ENCODE results near the gene CIDEB.
"Not testable (repeated sequence)": the region's sequence is repeated elsewhere in the genome, so short reads cannot be mapped to it uniquely, and the experiment has no call there.

CIDEB gene

GRCh38 chr14:24307575-24308341, at the start of gene CIDEB:
Gene CIDEB (minus strand): TSS chr14:24307977. CDS start chr14:24307858, 119 bp downstream.
- Histone ChIP-seq H3K9me3 (ENCODE audit: control insufficient read depth, insufficient read depth, low read length) (no peaks in the 10 kb centered on the region), H3K27me3 (ENCODE audit: control insufficient read depth, insufficient read depth, low read length) (no peaks in the 10 kb centered on the region), H3K9ac (ENCODE audit: low read depth, low read length) (no peak within 1 kb of the TSS), H3K27ac (ENCODE audit: low read depth, low read length) (peak within 1 kb of the TSS; percentile 48), H3K36me3 (ENCODE audit: control insufficient read depth, insufficient read depth, low read length) (peaks cover 57% of the 10 kb centered on the region), H3K4me3 (ENCODE audit: low read depth, low read length) (no peak within 1 kb of the TSS), H3K4me1 (ENCODE audit: control insufficient read depth, insufficient read depth, low read length) (no peaks in the 10 kb centered on the region)

- H3K27me3 ChIP-seq (ENCODE audit: control insufficient read depth, insufficient read depth, low read length), result peaks cover 12% of the 10 kb centered on the region
Observed at GRCh38 chr14:24356208-24356607, 48.4 kb upstream of the CIDEB start.

GRCh38 chr14:24355009-24355408, 47.2 kb upstream of the CIDEB start:
- Histone ChIP-seq H3K4me1 (ENCODE audit: control insufficient read depth, insufficient read depth, low read length) (no peaks in the 10 kb centered on the region), H3K27ac (ENCODE audit: low read depth, low read length) (no peak overlapping the region), H3K9ac (ENCODE audit: low read depth, low read length) (no peak overlapping the region), H3K9me3 (ENCODE audit: control insufficient read depth, insufficient read depth, low read length) (no peaks in the 10 kb centered on the region), H3K36me3 (ENCODE audit: control insufficient read depth, insufficient read depth, low read length) (no peaks in the 10 kb centered on the region), H3K27me3 (ENCODE audit: control insufficient read depth, insufficient read depth, low read length) (peaks cover 16% of the 10 kb centered on the region), H3K4me3 (ENCODE audit: low read depth, low read length) (no peak overlapping the region)

More at GRCh38 chr14:24356208-24356607, 48.4 kb upstream of the CIDEB start:
- Histone ChIP-seq H3K9me3 (ENCODE audit: control insufficient read depth, insufficient read depth, low read length) (no peaks in the 10 kb centered on the region), H3K9ac (ENCODE audit: low read depth, low read length) (no peak overlapping the region), H3K4me1 (ENCODE audit: control insufficient read depth, insufficient read depth, low read length) (no peaks in the 10 kb centered on the region), H3K4me3 (ENCODE audit: low read depth, low read length) (no peak overlapping the region), H3K27ac (ENCODE audit: low read depth, low read length) (no peak overlapping the region), H3K36me3 (ENCODE audit: control insufficient read depth, insufficient read depth, low read length) (no peaks in the 10 kb centered on the region)

GRCh38 chr14:24354482-24354825, 46.7 kb upstream of the CIDEB start:
- not testable (repeated sequence) for H3K27ac ChIP-seq (ENCODE audit: low read depth, low read length); H3K4me3 ChIP-seq (ENCODE audit: low read depth, low read length)

GRCh38 chr14:24353559-24354481, 46.0 kb upstream of the CIDEB start:
- no peak overlapping the region for H3K4me3 ChIP-seq (ENCODE audit: low read depth, low read length)
- H3K9me3 ChIP-seq (ENCODE audit: control insufficient read depth, insufficient read depth, low read length), result no peaks in the 10 kb centered on the region
- H3K4me1 ChIP-seq (ENCODE audit: control insufficient read depth, insufficient read depth, low read length), result no peaks in the 10 kb centered on the region
- H3K27ac ChIP-seq (ENCODE audit: low read depth, low read length), result no peak overlapping the region
- peaks cover 26% of the 10 kb centered on the region for H3K27me3 ChIP-seq (ENCODE audit: control insufficient read depth, insufficient read depth, low read length)
- H3K36me3 ChIP-seq (ENCODE audit: control insufficient read depth, insufficient read depth, low read length), result no peaks in the 10 kb centered on the region
- no peak overlapping the region for H3K9ac ChIP-seq (ENCODE audit: low read depth, low read length)

More at GRCh38 chr14:24354482-24354825, 46.7 kb upstream of the CIDEB start:
- H3K27me3 ChIP-seq (ENCODE audit: control insufficient read depth, insufficient read depth, low read length), result peaks cover 22% of the 10 kb centered on the region
- not testable (repeated sequence) for H3K9ac ChIP-seq (ENCODE audit: low read depth, low read length); H3K9me3 ChIP-seq (ENCODE audit: control insufficient read depth, insufficient read depth, low read length); H3K4me1 ChIP-seq (ENCODE audit: control insufficient read depth, insufficient read depth, low read length); H3K36me3 ChIP-seq (ENCODE audit: control insufficient read depth, insufficient read depth, low read length)

- Histone ChIP-seq H3K27me3 (ENCODE audit: control insufficient read depth, insufficient read depth, low read length) (peaks cover 35% of the 10 kb centered on the region), H3K9ac (ENCODE audit: low read depth, low read length) (no peak overlapping the region), H3K4me1 (ENCODE audit: control insufficient read depth, insufficient read depth, low read length) (no peaks in the 10 kb centered on the region), H3K27ac (ENCODE audit: low read depth, low read length) (no peak overlapping the region), H3K9me3 (ENCODE audit: control insufficient read depth, insufficient read depth, low read length) (no peaks in the 10 kb centered on the region), H3K36me3 (ENCODE audit: control insufficient read depth, insufficient read depth, low read length) (no peaks in the 10 kb centered on the region), H3K4me3 (ENCODE audit: low read depth, low read length) (no peak overlapping the region)
Observed at GRCh38 chr14:24351517-24351916, 43.7 kb upstream of the CIDEB start.

GRCh38 chr14:24349742-24350141, 42.0 kb upstream of the CIDEB start:
- no peaks in the 10 kb centered on the region for H3K9me3 ChIP-seq (ENCODE audit: control insufficient read depth, insufficient read depth, low read length)
- H3K4me1 ChIP-seq (ENCODE audit: control insufficient read depth, insufficient read depth, low read length), result no peaks in the 10 kb centered on the region
- H3K27ac ChIP-seq (ENCODE audit: low read depth, low read length), result no peak overlapping the region
- H3K9ac ChIP-seq (ENCODE audit: low read depth, low read length), result no peak overlapping the region
- peaks cover 36% of the 10 kb centered on the region for H3K27me3 ChIP-seq (ENCODE audit: control insufficient read depth, insufficient read depth, low read length)
- H3K36me3 ChIP-seq (ENCODE audit: control insufficient read depth, insufficient read depth, low read length), result no peaks in the 10 kb centered on the region
- no peak overlapping the region for H3K4me3 ChIP-seq (ENCODE audit: low read depth, low read length)

- Histone ChIP-seq H3K4me3 (ENCODE audit: low read depth, low read length) (no peak overlapping the region), H3K9me3 (ENCODE audit: control insufficient read depth, insufficient read depth, low read length) (no peaks in the 10 kb centered on the region), H3K36me3 (ENCODE audit: control insufficient read depth, insufficient read depth, low read length) (no peaks in the 10 kb centered on the region), H3K27me3 (ENCODE audit: control insufficient read depth, insufficient read depth, low read length) (peaks cover 36% of the 10 kb centered on the region), H3K4me1 (ENCODE audit: control insufficient read depth, insufficient read depth, low read length) (no peaks in the 10 kb centered on the region), H3K9ac (ENCODE audit: low read depth, low read length) (no peak overlapping the region), H3K27ac (ENCODE audit: low read depth, low read length) (no peak overlapping the region)
Observed at GRCh38 chr14:24348186-24348585, 40.4 kb upstream of the CIDEB start.

- Histone ChIP-seq H3K9me3 (ENCODE audit: control insufficient read depth, insufficient read depth, low read length) (no peaks in the 10 kb centered on the region), H3K4me3 (ENCODE audit: low read depth, low read length) (no peak overlapping the region), H3K27ac (ENCODE audit: low read depth, low read length) (no peak overlapping the region), H3K27me3 (ENCODE audit: control insufficient read depth, insufficient read depth, low read length) (peaks cover 32% of the 10 kb centered on the region), H3K9ac (ENCODE audit: low read depth, low read length) (no peak overlapping the region), H3K4me1 (ENCODE audit: control insufficient read depth, insufficient read depth, low read length) (no peaks in the 10 kb centered on the region), H3K36me3 (ENCODE audit: control insufficient read depth, insufficient read depth, low read length) (no peaks in the 10 kb centered on the region)
Observed at GRCh38 chr14:24347134-24347533, 39.4 kb upstream of the CIDEB start.

GRCh38 chr14:24343795-24344660, 36.3 kb upstream of the CIDEB start:
- Histone ChIP-seq H3K27me3 (ENCODE audit: control insufficient read depth, insufficient read depth, low read length) (peaks cover 38% of the 10 kb centered on the region), H3K4me3 (ENCODE audit: low read depth, low read length) (no peak overlapping the region), H3K9ac (ENCODE audit: low read depth, low read length) (no peak overlapping the region)

More at GRCh38 chr14:24343795-24344660, 36.3 kb upstream of the CIDEB start:
- H3K4me1 ChIP-seq (ENCODE audit: control insufficient read depth, insufficient read depth, low read length), result 0 out of 2 replicates have a peak, but pooled peaks cover 3% of the 10 kb centered on the region
- H3K36me3 ChIP-seq (ENCODE audit: control insufficient read depth, insufficient read depth, low read length), result no peaks in the 10 kb centered on the region
- H3K9me3 ChIP-seq (ENCODE audit: control insufficient read depth, insufficient read depth, low read length), result no peaks in the 10 kb centered on the region
- H3K27ac ChIP-seq (ENCODE audit: low read depth, low read length), result no peak overlapping the region
